Measurements from ENCODE around the gene CXorf65.

Gene CXorf65

GRCh38 chrX:71099736-71100135 lies 6.8 kb downstream of the CXorf65 start:
- DNase-seq (ENCODE audit: low spot score): no peak
- no peak for TF ChIP-seq CTCF (IDR thresholded peaks at IDR 0.05; ENCODE audit: extremely low read depth, insufficient read depth, missing control alignments)
- in situ Hi-C loops (cut with MboI; ENCODE audit: low pct_unique_long_range_greater_than_20kb, low sequenced_read_pairs, unreplicated experiment): no loop called here

- in situ Hi-C loops (cut with MboI; ENCODE audit: low pct_unique_long_range_greater_than_20kb, low sequenced_read_pairs, unreplicated experiment): no loop called here
- DNase-seq (ENCODE audit: low spot score): no peak
- no peak for TF ChIP-seq CTCF (IDR thresholded peaks at IDR 0.05; ENCODE audit: extremely low read depth, insufficient read depth, missing control alignments)
These were observed 7.5 kb downstream of the CXorf65 start for GRCh38 chrX:71098951-71099506.

DNA sequence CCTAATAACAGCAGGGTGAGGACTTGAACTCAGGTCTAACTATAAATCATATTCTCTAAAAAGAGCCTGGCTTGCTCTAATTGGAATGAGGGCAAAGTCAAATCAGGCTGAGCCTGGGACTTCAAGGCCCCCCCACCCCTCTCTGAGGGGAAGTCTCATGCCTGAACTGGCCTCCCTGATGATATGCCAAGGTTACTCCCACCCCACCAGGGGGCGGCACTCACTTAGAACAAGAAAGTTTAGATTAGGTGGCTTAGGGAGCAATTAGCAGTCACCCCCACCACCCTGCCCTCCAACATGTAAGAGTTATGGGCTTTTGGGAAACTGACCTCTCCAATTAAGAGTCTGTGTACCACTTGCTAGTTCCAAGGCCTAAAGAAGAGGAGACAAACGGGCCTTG lies 8.2 kb downstream of the CXorf65 start:
- DNase-seq (ENCODE audit: low spot score): peak; percentile 60
- in situ Hi-C loops (cut with MboI; ENCODE audit: low pct_unique_long_range_greater_than_20kb, low sequenced_read_pairs, unreplicated experiment): no loop called here

DNA sequence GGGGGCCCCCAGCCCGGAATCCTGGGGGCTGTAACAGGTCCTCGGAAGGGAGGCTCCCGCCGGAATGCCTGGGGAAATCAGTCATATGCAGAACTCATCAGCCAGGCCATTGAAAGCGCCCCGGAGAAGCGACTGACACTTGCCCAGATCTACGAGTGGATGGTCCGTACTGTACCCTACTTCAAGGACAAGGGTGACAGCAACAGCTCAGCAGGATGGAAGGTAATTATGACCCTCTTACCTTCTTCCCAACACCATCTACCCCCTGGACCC lies 9.8 kb downstream of the CXorf65 start:
- in situ Hi-C loops (cut with MboI; ENCODE audit: low pct_unique_long_range_greater_than_20kb, low sequenced_read_pairs, unreplicated experiment): no loop called here
- TF ChIP-seq CTCF (IDR thresholded peaks at IDR 0.05; ENCODE audit: extremely low read depth, insufficient read depth, missing control alignments): no peak
- no peak for DNase-seq (ENCODE audit: low spot score)

More for the DNA sequence above, 8.2 kb downstream of the CXorf65 start:
- peak; percentile 60 for TF ChIP-seq CTCF (IDR thresholded peaks at IDR 0.05; ENCODE audit: extremely low read depth, insufficient read depth, missing control alignments)

GRCh38 chrX:71095981-71096759 lies 10.4 kb downstream of the CXorf65 start:
- in situ Hi-C loops (cut with MboI; ENCODE audit: low pct_unique_long_range_greater_than_20kb, low sequenced_read_pairs, unreplicated experiment): no loop called here
- DNase-seq (ENCODE audit: low spot score): no peak
- no peak for TF ChIP-seq CTCF (IDR thresholded peaks at IDR 0.05; ENCODE audit: extremely low read depth, insufficient read depth, missing control alignments)

GRCh38 chrX:71095555-71095980 lies 11.0 kb downstream of the CXorf65 start, which contains the start of gene FOXO4:
TSS of gene FOXO4 (plus strand) at chrX:71095851. CDS start at chrX:71096529, 678 bp downstream.
- peak; percentile 82 for DNase-seq (ENCODE audit: low spot score)
- in situ Hi-C loops (cut with MboI; ENCODE audit: low pct_unique_long_range_greater_than_20kb, low sequenced_read_pairs, unreplicated experiment): no loop called here

More at GRCh38 chrX:71095555-71095980, 11.0 kb downstream of the CXorf65 start, which contains the start of gene FOXO4:
- no peak for TF ChIP-seq CTCF (IDR thresholded peaks at IDR 0.05; ENCODE audit: extremely low read depth, insufficient read depth, missing control alignments)
